ENCODE data around the gene ZFAND3. TPM values are rescaled to one million over a fixed set of nuclear protein-coding genes. Genes with fewer than 3 reads are reported as not detected.

ZFAND3 gene
- total RNA-seq, 1 experiment from 2014 or later, result 22.2 TPM

DNA sequence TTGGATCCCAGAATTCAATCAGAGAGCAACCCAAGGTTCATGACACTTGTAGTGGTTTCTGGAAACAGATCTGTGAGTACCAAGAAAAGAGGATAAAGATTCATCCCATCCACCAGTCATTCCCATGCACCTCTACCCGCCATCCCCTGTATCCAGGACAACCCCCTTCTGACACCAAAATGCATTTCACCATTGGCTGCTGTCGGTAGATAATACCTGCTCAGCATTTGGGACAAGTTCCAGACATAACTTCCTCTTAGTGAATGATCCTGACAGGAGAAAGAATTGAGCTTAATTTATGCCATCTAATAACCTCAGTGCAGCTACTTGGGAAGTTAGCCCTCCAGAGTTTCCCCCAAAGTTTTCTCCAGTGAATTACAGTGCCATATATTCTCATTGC lies 329.1 kb downstream of the ZFAND3 start:
- Histone ChIP-seq H3K36me3 (ENCODE audit: low read depth, low read length) (no peaks in the 10 kb centered on the region), H2AFZ (ENCODE audit: low read length) (no peak overlapping the region), H3K27ac (ENCODE audit: low read length) (no peak overlapping the region), H3K79me2 (ENCODE audit: low read length) (no peaks in the 10 kb centered on the region), H3K9me3 (ENCODE audit: low read length) (no peaks in the 10 kb centered on the region), H3K4me3 (ENCODE audit: low read length) (no peak overlapping the region), H3K4me1 (ENCODE audit: insufficient read depth, low read length) (0 out of 2 replicates have a peak, but pooled peaks cover 4% of the 10 kb centered on the region), H3K27me3 (ENCODE audit: low read length) (no peaks in the 10 kb centered on the region), H3K4me2 (ENCODE audit: low read length) (no peak overlapping the region), H3K9ac (ENCODE audit: low read length) (no peak overlapping the region), H3F3A (ENCODE audit: low read length, unreplicated experiment) (no peaks in the 10 kb centered on the region), H4K20me1 (ENCODE audit: low read length) (peaks cover 10% of the 10 kb centered on the region; the same call in 1 of the 2 replicates), H3K9me2 (replicated peaks; ENCODE audit: low read length) (no peaks in the 10 kb centered on the region)
- no peak for ATAC-seq
- no TSS peak for BruUV-seq (replicated peaks)
- intact Hi-C loops (cut with micrococcal nuclease), result no loop called here
- ChIA-PET CTCF (no interaction called here), POLR2A (ENCODE audit: unreplicated experiment) (no interaction called here)
- DNase-seq, result no peak
- TF ChIP-seq EZH2 (IDR thresholded peaks at IDR 0.05; ENCODE audit: low read length, unreplicated experiment), result no peak
- TF ChIP-seq, protein P1, sequence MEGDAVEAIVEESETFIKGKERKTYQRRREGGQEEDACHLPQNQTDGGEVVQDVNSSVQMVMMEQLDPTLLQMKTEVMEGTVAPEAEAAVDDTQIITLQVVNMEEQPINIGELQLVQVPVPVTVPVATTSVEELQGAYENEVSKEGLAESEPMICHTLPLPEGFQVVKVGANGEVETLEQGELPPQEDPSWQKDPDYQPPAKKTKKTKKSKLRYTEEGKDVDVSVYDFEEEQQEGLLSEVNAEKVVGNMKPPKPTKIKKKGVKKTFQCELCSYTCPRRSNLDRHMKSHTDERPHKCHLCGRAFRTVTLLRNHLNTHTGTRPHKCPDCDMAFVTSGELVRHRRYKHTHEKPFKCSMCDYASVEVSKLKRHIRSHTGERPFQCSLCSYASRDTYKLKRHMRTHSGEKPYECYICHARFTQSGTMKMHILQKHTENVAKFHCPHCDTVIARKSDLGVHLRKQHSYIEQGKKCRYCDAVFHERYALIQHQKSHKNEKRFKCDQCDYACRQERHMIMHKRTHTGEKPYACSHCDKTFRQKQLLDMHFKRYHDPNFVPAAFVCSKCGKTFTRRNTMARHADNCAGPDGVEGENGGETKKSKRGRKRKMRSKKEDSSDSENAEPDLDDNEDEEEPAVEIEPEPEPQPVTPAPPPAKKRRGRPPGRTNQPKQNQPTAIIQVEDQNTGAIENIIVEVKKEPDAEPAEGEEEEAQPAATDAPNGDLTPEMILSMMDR (conservative IDR thresholded peaks at IDR 0.05; ENCODE audit: low read depth, low read length), result no peak
- TF ChIP-seq EZH2phosphoT487 (IDR thresholded peaks at IDR 0.05; ENCODE audit: borderline replicate concordance, low read length), result no peak

DNA sequence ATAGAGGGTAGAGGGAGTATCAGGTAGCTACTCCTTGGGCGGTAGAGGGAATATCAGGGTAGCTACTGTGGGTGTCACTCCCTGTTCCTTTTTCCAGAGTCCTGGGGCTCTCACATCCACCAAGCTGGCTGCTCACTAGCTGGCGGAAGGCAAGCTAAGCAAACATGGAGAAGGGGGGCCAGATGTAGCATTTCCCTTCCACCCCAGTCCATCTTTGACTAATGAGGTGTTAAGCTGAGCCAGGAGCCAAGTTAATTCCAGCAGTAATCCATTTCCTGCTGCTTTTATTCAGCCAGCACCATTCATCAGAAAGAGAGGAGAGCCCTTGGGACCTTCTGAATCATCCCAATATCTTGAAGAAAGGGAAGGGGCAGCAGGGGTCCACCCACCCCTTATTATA lies 330.0 kb downstream of the ZFAND3 start:
- Histone ChIP-seq H3K27ac (ENCODE audit: low read length) (no peak overlapping the region), H3K9me2 (replicated peaks; ENCODE audit: low read length) (no peaks in the 10 kb centered on the region), H3K27me3 (ENCODE audit: low read length) (no peaks in the 10 kb centered on the region), H3F3A (ENCODE audit: low read length, unreplicated experiment) (no peaks in the 10 kb centered on the region), H3K36me3 (ENCODE audit: low read depth, low read length) (no peaks in the 10 kb centered on the region), H3K4me1 (ENCODE audit: insufficient read depth, low read length) (0 out of 2 replicates have a peak, but pooled peaks cover 6% of the 10 kb centered on the region), H3K79me2 (ENCODE audit: low read length) (no peaks in the 10 kb centered on the region), H3K4me3 (ENCODE audit: low read length) (no peak overlapping the region), H4K20me1 (ENCODE audit: low read length) (peaks cover 10% of the 10 kb centered on the region; the same call in 1 of the 2 replicates), H3K4me2 (ENCODE audit: low read length) (no peak overlapping the region), H3K9ac (ENCODE audit: low read length) (no peak overlapping the region), H3K9me3 (ENCODE audit: low read length) (no peaks in the 10 kb centered on the region), H2AFZ (ENCODE audit: low read length) (no peak overlapping the region)
- TF ChIP-seq, protein P1 (conservative IDR thresholded peaks at IDR 0.05; ENCODE audit: low read depth, low read length), result no peak
- TF ChIP-seq EZH2phosphoT487 (IDR thresholded peaks at IDR 0.05; ENCODE audit: borderline replicate concordance, low read length) (no peak), EZH2 (IDR thresholded peaks at IDR 0.05; ENCODE audit: low read length, unreplicated experiment) (no peak)
- CTCF ChIA-PET, result interaction anchor here (0.6 kb wide), 1 partner anchor 153 kb away, joined by 3 read pairs; no protein-coding TSS in a partner anchor
- no peak for ATAC-seq
- BruUV-seq (replicated peaks), result no TSS peak
- intact Hi-C loops (cut with micrococcal nuclease), result no loop called here
- no peak for DNase-seq
- POLR2A ChIA-PET (ENCODE audit: unreplicated experiment), result no interaction called here

DNA sequence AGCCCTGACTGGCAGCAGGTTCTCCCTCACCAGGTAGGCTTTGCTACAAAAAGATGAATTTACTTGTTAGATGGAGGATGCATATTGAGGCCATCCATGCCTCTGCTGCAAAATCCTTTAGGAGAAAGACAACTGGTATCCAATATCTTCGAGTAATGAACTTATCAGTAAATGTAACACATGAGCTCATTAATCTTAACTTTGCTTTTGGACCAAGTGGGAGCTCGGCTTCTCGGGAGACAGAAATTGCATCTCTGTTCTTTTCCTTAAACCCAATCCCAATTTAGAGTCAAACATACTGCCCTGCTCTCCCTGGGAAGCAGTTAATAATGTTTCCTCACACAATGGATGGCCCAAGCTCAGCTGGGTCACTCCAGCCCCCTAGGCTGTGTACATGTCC lies 330.5 kb downstream of the ZFAND3 start:
- Histone ChIP-seq H3K27ac (ENCODE audit: low read length) (no peak overlapping the region), H3K9me2 (replicated peaks; ENCODE audit: low read length) (no peaks in the 10 kb centered on the region), H2AFZ (ENCODE audit: low read length) (no peak overlapping the region), H3K79me2 (ENCODE audit: low read length) (no peaks in the 10 kb centered on the region), H3K9me3 (ENCODE audit: low read length) (no peaks in the 10 kb centered on the region), H3K9ac (ENCODE audit: low read length) (no peak overlapping the region), H3K27me3 (ENCODE audit: low read length) (no peaks in the 10 kb centered on the region), H4K20me1 (ENCODE audit: low read length) (peaks cover 10% of the 10 kb centered on the region; the same call in 1 of the 2 replicates), H3K4me1 (ENCODE audit: insufficient read depth, low read length) (peaks cover 11% of the 10 kb centered on the region), H3K4me2 (ENCODE audit: low read length) (no peak overlapping the region), H3F3A (ENCODE audit: low read length, unreplicated experiment) (no peaks in the 10 kb centered on the region), H3K4me3 (ENCODE audit: low read length) (no peak overlapping the region), H3K36me3 (ENCODE audit: low read depth, low read length) (no peaks in the 10 kb centered on the region)
- no TSS peak for BruUV-seq (replicated peaks)
- DNase-seq, result no peak
- POLR2A ChIA-PET (ENCODE audit: unreplicated experiment), result no interaction called here
- ATAC-seq, result no peak
- intact Hi-C loops (cut with micrococcal nuclease), result loop anchor here (10.0 kb wide), 1 partner anchor 345 kb away; no protein-coding TSS in a partner anchor
- CTCF ChIA-PET, result interaction anchor here (0.6 kb wide), 1 partner anchor 152 kb away, joined by 3 read pairs; no protein-coding TSS in a partner anchor
- TF ChIP-seq EZH2 (IDR thresholded peaks at IDR 0.05; ENCODE audit: low read length, unreplicated experiment) (no peak), EZH2phosphoT487 (IDR thresholded peaks at IDR 0.05; ENCODE audit: borderline replicate concordance, low read length) (no peak)
- TF ChIP-seq, protein P1 (conservative IDR thresholded peaks at IDR 0.05; ENCODE audit: low read depth, low read length), result no peak

Data from PC-3 (cell line).